HG03108 (cell line): ENCODE results near the gene TMEM98.
"Not testable (repeated sequence)": the region's sequence is repeated elsewhere in the genome, so short reads cannot be mapped to it uniquely, and the experiment has no call there.

Experiments
- ATAC-seq: cut with Tn5 transposase; IDR thresholded peaks from one replicate; pipeline ENCODE4 v1.9.1; 2021; ENCODE audit warnings: moderate library complexity; ENCODE audit not compliant: unreplicated experiment

The TMEM98 gene

DNA sequence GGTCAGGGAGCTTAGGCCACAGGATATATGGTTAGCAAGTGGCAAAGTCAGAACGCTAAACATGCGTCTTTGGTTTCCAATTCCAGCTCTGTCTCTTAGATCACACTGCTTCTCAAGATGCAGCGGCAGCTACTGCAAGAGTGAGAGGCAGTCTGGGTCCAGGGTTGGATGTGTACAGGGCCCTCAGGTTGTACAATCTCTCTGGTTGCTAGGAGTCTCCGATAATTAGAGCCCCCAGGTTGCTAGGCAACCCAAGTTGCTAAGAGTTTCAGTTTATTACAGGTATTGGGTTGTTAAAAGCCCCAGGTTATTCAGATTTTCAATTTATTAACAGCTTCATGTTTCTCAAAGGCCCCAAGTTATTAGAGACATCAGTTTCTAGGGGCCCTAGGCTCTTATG is 48.2 kb downstream of the TMEM98 start:
- no peak for ATAC-seq

DNA sequence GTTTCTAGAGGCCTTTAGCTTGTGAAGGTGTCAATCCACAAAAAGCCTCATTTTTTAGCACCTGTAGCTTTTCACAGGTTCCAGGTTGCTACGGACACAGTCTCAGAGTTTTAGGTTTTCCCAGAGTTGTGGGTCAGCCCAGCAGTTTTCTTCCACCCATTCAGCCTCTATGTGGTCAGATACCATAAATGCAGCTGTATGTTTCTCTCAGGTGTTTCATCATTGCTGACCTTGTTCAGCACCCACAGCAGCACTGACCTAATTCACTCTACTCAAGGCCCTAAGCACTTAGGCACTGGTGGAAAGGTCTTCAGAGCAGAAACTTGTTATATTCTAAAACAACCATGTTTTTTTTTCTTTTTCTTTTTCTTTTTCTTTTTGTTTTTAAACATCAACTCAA is 48.7 kb downstream of the TMEM98 start:
- ATAC-seq = no peak

- ATAC-seq = no peak
Measured at GRCh38 chr17:32980230-32980629, 52.3 kb downstream of the TMEM98 start.

GRCh38 chr17:32981611-32982010 is 53.7 kb downstream of the TMEM98 start:
- ATAC-seq = not testable (repeated sequence)

GRCh38 chr17:32985050-32985756 is 57.2 kb downstream of the TMEM98 start:
- ATAC-seq = no peak

- ATAC-seq = not testable (repeated sequence)
Measured at GRCh38 chr17:32987453-32987805, 59.5 kb downstream of the TMEM98 start.

- not testable (repeated sequence) for ATAC-seq
Measured at GRCh38 chr17:32987868-32988267, 59.9 kb downstream of the TMEM98 start.

GRCh38 chr17:32988481-32989101 is 60.6 kb downstream of the TMEM98 start:
- no peak for ATAC-seq

GRCh38 chr17:32992321-32993033 is 64.5 kb downstream of the TMEM98 start:
- ATAC-seq = no peak

DNA sequence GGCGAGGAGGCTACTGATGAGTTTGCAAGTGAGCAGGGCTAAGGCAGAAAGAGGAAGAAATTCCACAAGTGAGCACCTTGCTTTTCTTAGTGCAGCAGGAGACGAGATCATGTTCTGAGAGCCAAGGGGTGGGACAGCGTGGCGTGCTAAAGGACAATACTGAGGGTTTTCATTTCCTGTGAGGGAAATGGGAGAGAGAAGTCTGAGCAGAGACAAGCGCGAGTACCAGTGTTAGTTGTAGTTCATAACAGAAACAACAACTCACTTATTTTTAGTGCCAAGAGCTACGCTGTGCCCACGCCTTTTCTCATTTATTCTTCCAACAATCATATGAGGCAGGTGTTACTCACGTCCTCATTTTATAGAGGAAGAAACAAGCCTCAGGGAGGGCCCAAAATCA is 66.0 kb downstream of the TMEM98 start:
- ATAC-seq = no peak
